Activated CD4-positive, CD25-positive, alpha-beta regulatory T cell treated with anti-CD3 and anti-CD28 coated beads, Interleukin-2, amount 50 U/mL, for 16 hours (primary cell): ENCODE results near the gene RCN1.
"Not testable (repeated sequence)": the region's sequence is repeated elsewhere in the genome, so short reads cannot be mapped to it uniquely, and the experiment has no call there.

Experiments used
- DNase-seq: peaks from one replicate; pipeline ENCODE4 v3.0.0-alpha.2; 2020; ENCODE audit warnings: low read depth, low spot score

Gene RCN1

GRCh38 chr11:32079553-32079952 is 11.3 kb upstream of the RCN1 start:
- DNase-seq = no peak

DNA sequence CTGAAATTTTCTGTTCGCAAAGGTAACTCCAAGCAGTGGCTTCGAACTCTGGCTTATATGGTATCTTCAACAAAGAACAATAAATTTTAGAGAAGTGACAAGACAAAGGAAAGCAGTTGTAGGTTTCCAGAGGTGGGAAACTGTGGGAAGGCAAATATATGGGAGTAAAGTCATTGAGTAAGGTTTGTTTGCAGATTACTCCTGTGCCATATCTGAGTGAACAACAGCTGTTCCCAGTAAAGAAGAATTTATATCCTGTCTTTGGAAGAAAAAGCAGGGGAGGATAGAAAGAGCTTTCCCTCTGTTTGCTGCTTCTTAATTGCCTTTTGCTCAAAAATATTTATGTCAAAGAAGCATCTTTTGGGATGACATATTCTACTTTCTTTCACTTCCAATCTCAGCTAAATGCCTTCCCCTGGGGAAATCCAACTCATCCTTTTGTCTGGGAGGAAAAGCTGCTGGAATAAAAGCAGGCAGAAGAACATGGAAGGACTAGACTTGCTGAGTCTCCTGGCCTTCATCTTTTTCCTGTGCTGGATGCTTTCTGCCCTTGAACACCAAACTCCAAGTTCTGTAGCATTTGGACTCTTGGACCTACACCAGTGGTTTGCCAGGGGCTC is 10.4 kb upstream of the RCN1 start:
- DNase-seq = no peak

GRCh38 chr11:32081129-32081641 is 9.7 kb upstream of the RCN1 start:
- DNase-seq = no peak

GRCh38 chr11:32081901-32082300 is 9.0 kb upstream of the RCN1 start:
- DNase-seq = no peak

DNA sequence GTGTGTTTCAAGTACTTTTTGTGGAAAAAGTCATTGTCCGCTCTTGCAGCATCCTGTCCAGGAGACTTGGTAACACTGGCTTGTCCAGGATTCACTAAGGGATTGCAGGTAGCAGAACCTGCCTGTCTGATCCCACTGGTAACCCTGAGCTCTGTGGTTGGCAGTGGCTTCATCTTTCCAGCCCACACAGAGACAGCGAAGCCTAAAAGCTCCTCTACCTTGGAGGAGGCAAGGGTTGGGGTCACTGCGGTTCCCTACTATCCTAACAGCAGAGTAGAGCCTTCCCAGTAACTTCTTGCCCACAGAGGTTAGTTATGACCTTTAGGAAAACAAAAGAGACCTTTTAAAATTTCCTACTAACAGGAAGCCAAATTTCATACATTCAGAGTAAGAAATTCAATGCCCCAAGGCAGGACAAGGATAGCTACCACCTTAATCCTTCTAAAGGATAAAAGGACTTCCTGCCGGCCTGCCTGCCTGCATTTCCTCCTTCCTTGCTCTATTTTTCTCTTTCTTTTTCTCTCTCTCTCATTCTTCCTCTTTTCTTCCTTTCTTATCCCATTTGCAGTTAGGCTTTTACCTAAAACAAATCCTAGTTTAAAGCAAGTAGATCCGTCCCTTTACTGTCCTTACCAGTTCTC is 8.4 kb upstream of the RCN1 start:
- no peak for DNase-seq

GRCh38 chr11:32087597-32087996 is 3.3 kb upstream of the RCN1 start:
- DNase-seq = no peak

- no peak for DNase-seq
Measured at GRCh38 chr11:32088117-32088941, 2.5 kb upstream of the RCN1 start.

DNA sequence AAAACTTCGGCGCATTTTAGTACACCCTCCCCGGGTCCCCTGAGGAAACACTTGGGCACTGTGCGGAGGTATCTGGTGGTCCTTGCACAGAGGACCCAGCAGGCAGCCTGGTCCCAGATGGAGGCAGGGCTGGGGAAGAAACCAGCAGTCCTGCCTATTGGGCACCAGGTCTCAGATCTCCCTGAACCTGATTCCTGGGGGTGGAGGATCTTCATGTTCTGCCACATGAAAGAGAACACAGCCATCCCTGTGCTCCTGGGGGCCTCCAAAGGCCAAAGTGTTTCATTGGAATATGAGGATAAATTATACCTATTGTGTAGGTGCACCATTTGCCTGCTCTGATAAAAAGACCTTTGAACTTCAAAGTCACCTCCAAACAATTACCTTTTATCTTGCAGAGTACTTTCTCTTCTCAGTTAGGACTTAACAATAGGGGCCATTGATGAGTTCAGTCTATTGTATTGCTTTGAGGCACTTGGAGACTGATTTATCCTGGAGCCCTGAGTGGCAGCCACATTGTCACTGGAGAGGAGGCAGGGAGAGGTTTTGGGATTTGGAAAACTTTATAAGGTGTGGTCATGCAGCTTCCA is 1.8 kb downstream of the RCN1 start:
- DNase-seq = no peak

GRCh38 chr11:32094923-32095322 is 4.0 kb downstream of the RCN1 start:
- no peak for DNase-seq

DNA sequence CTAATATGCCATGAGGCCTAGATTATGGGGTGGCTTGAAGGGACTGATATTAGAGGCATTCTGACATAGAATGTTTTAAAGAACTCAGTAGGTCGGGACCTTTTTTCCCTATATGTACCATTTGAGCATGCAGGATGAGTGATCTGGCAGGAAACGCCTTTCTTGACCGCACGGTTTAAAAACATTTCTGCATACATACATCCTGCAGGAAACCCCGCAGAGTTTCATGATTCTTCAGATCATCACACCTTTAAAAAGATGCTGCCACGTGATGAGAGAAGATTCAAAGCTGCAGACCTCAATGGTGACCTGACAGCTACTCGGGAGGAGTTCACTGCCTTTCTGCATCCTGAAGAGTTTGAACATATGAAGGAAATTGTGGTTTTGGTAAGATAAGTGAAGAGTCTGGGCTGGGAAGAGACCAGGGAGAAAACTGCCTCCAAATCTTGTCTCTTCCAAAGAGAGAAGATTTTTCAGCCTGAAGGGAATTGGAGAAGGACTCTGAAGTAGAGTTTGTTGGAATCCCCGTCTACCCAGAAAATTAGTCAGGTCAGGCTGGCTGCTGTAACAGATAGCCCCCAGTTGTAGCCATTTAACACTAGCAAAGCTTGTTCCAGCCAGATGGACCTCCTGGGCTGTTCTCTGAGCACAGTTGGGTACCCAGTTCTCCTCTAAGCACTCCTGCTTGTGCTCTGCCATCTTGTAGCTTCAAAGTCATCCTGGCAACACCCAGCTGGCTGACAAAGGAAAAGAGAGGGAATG is 7.4 kb downstream of the RCN1 start:
- no peak for DNase-seq

- DNase-seq = no peak
Measured at GRCh38 chr11:32099516-32099915, 8.6 kb downstream of the RCN1 start.

GRCh38 chr11:32100495-32100894 is 9.6 kb downstream of the RCN1 start:
- no peak for DNase-seq

DNA sequence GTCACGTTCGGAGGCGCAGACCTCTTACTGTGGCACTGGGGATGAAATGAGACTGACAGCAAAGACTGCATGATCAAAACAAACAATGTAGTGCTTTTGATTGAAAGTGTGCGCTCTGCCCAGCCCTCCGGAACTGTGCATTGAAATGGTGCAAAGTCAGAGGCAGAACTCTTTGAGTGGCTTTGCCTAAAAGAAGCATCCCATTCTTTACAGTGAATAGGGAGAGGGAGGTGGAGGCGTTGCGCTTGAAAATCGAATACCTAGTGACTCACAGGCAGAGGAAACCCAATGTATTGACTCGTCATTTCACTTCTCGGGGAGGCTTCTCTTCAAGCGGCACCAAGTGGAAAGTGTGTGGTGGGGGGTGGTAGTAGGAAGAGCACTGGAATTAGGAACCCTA is 10.9 kb downstream of the RCN1 start:
- no peak for DNase-seq

- not testable (repeated sequence) for DNase-seq
Measured at GRCh38 chr11:32103121-32103719, 12.3 kb downstream of the RCN1 start.

DNA sequence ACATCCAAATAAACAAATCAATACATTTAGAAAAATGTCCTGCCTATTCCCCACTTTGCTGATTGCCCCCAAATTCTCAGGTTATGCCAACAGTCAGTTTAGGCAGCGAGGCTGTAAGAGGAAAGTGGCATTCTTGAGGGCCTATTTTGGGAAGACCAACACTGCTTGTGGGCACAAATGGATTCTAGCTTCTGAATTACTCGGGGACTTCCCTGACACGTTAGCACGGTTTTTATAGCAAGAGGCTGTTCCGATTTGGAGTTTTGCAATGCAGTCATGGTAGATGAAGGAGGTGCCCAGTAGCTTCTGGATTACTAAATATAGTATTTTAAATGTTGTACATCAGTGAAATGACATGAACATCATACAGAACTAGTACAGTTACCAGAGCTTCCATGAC is 13.1 kb downstream of the RCN1 start:
- no peak for DNase-seq

GRCh38 chr11:32105871-32106560 is 15.1 kb downstream of the RCN1 start:
- DNase-seq = no peak

- DNase-seq = no peak
Measured at GRCh38 chr11:32107647-32108046, 16.8 kb downstream of the RCN1 start.

DNA sequence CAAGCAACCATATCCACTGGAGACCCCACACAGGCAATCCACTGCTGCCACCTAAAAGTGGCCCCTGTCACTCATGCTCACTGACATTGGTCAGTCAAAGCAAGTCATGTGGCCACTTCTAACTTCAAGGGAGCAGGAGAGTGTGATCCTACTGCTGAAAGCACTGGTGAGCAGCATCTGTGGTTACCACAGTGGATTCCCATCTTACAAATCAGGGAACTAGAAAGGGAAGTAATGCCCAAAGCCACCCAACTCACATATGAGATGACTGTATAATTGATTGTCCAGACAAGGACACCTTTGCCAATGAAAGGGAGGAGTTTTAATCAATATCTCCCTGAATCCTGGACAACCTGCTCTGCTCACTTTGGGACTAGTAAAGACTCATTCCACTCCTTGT is 17.7 kb downstream of the RCN1 start:
- no peak for DNase-seq

DNA sequence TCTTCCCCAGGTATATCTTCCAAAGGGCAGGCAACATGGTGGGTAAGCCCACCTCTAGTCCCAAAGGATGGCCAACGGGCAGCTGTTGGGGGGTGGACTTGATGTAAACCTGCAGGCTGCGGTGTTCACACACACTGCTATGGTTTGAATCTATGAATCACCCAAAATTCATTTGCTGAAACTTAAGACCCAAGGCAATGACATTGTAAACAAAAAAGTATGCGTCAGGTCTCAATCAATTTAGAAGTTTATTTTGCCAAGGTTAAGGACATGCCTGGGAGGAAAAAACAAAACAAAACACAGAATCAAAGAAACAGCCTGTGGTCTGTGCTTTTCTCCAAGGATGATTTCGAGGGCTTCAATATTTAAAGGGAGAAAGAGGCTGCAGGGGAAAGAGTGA is 18.3 kb downstream of the RCN1 start:
- no peak for DNase-seq

DNA sequence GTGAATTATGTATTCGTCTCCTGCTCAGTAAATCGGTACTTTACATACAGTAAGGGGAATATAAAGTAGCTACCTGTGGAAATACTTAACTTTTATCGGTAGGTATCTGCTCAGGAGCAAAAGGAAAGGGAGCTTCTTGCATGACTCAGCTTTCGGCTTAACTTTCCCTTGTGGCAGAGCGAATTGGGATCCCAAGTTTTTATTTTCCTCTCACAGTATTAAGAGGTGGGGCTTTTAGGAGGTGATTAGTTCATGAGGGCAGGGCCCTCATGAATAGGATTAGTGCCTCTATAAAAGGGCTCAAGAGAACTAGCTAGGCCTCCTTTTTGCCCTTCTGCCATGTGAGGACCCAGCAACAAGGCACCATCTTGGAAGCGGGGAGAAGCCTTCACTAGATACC is 18.7 kb downstream of the RCN1 start:
- no peak for DNase-seq

DNA sequence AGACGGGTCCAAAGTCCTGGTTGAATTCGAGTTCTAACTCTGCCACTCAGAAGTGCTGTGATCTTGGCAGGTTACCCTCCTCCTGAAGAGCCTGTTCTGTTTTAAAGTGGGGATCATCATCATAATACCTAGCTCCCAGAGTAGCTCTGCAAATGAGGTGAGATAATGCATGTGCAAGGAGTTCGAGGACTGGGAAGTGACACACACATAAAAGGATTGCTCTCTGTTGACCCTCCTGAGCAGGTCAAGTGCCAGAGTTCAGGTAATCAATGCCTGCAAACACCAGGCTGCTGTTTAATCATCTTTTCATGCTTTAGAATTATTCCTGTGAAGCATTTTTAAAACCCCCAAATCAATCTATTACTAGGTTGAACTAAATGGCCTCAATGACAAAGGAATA is 19.9 kb downstream of the RCN1 start:
- no peak for DNase-seq
